Heart left ventricle (tissue), 16 donors: ENCODE measurements around the gene NUMB. TPM values are rescaled to one million over a fixed set of nuclear protein-coding genes. Genes with fewer than 3 reads are reported as not detected.

ENCODE experiments used
- ATAC-seq, 4 donors: fragments of 200-7000 bp; cut with Tn5 transposase; one replicate each; pipeline ENCODE4 v1.9.1; 2020 to 2022; ENCODE audit warnings: moderate library complexity in 4 of 4, mild to moderate bottlenecking in 3 of 4, moderate number of reproducible peaks in 1 of 4
- DNase-seq, 5 donors: peaks; one replicate each; pipeline ENCODE4 v3.0.0-alpha.2; 2020
- H3K27ac ChIP-seq, 12 donors: fragments of 200-600 bp; sonication (generic) in 4 of 12; one replicate each; pipeline versions ENCODE4 v1.5.0 to v1.8.0; 2016 to 2022; ENCODE audit warnings: mild to moderate bottlenecking in 2 of 12
- H3K27me3 ChIP-seq, 9 donors: fragments of 200-600 bp; sonication (generic) in 2 of 9; one replicate each; pipeline versions ENCODE4 v1.5.1 to v1.8.0; 2016 to 2022; ENCODE audit warnings: mild to moderate bottlenecking in 3 of 9
- H3K36me3 ChIP-seq, 9 donors: fragments of 200-600 bp; sonication (generic) in 2 of 9; one replicate each; pipeline versions ENCODE4 v1.5.0 to v1.8.0; 2018 to 2022; ENCODE audit warnings: mild to moderate bottlenecking in 2 of 9
- H3K4me1 ChIP-seq, 12 donors: fragments of 200-600 bp; sonication (generic) in 4 of 12; one replicate each; pipeline versions ENCODE4 v1.5.0 to v1.8.0; 2016 to 2022; ENCODE audit warnings: mild to moderate bottlenecking in 3 of 12
- H3K4me3 ChIP-seq, 12 donors: fragments of 200-600 bp; sonication (generic) in 4 of 12; one replicate each; pipeline versions ENCODE4 v1.5.0 to v1.8.0; 2017 to 2022; ENCODE audit warnings: mild to moderate bottlenecking in 9 of 12, moderate library complexity in 4 of 12
- H3K9me3 ChIP-seq, 12 donors: fragments of 200-600 bp; sonication (generic) in 4 of 12; one replicate each; pipeline versions ENCODE4 v1.5.0 to v1.8.0; 2016 to 2022; ENCODE audit warnings: mild to moderate bottlenecking in 1 of 12
- POLR2A ChIP-seq, 2 donors: fragments of 450-650 bp; IDR thresholded peaks; one replicate each; pipeline ENCODE4 v1.6.1; 2017; ENCODE audit warnings: antibody characterized with exemption in 2 of 2, mild to moderate bottlenecking in 2 of 2, moderate library complexity in 2 of 2
- WGBS, 4 donors: extraction: QIAGEN DNeasy Blood & Tissue Kit in 2 of 4; methylation state at CpG; one replicate each; pipeline versions ENCODE4 v1.1.5 to v1.1.7; 2013 to 2018; 5-methylcytosine and 5-hydroxymethylcytosine counted together
- intact Hi-C, 10 donors: fragments of 100-400 bp; cut with DNase I; formaldehyde crosslinking; loops; one replicate each; pipeline versions ENCODE4 v1.11.1 to v1.14.2; 2022
- polyA plus RNA-seq, 2 donors: library from polyadenylated mRNA; stranded (reverse); fragments of 200-250 nt; gene quantifications; one replicate each; pipeline ENCODE4 v1.2.3, GENCODE V29; 2013
- total RNA-seq, 9 donors: library from RNA; depleted of rRNA in 2 of 9; stranded (reverse); fragments of >200 nt in 2 of 9; fragmentation: NEBNext Ultra II Directional in 3 of 9; extraction: Animal tissue kit (Norgen Biotek cat#: 25700) in 3 of 9; gene quantifications; one replicate each; pipeline versions ENCODE4 v1.1.0 to v1.2.4, GENCODE V29; 2016 to 2023
- TF ChIP-seq, protein P1 (sequence below), 12 donors: fragments of 200-600 bp; sonication (generic) in 4 of 12; IDR thresholded peaks; one replicate each; pipeline versions ENCODE4 v1.5.0 to v1.8.0; 2018 to 2022; ENCODE audit warnings: antibody characterized with exemption in 12 of 12, mild to moderate bottlenecking in 5 of 12
- donor health status: ischemic (EF 13 %, LVEDD 7.1; RV severe dilation, severe dysfunction).
- donor health status: healthy with polysubstance abuse.
- donor health status: DM: no; HTN: yes; CAD: no.
- donor health status: DM: no; HTN: no; CAD: no.
- donor health status: ischemic (EF 25% LVEDD 6.9; RV normal size, moderate dysfunction).
- donor health status: ischemic (EF 25% LVEDD 5.7; RV mildly dilated, moderate dysfunction).
- donor health status: healthy.
- donor health status: DM: yes; HTN: yes; CAD: no.
- donor health status: ischemic (EF 35%, LVEDD 5.7; RV mildly dilated, moderate dysfunction).
- donor health status: nonischemic (EF 11% LVEDD 7.7; RV severe dilation, severe dysfunction).
- donor health status: DM: yes; HTN: yes; CAD: no.
- donor health status: PGD.
- donor health status: ischemic (EF 29% LVEDD 5.4; RV normal size, mild dysfunction).
- donor health status: nonischemic (EF 23%, LVEDD 6.1; RV moderate dilation, normal function).

The NUMB gene
- total and polyA plus RNA-seq, 11 donors, result 18.2 to 59.1 (median 34.9) TPM

DNA sequence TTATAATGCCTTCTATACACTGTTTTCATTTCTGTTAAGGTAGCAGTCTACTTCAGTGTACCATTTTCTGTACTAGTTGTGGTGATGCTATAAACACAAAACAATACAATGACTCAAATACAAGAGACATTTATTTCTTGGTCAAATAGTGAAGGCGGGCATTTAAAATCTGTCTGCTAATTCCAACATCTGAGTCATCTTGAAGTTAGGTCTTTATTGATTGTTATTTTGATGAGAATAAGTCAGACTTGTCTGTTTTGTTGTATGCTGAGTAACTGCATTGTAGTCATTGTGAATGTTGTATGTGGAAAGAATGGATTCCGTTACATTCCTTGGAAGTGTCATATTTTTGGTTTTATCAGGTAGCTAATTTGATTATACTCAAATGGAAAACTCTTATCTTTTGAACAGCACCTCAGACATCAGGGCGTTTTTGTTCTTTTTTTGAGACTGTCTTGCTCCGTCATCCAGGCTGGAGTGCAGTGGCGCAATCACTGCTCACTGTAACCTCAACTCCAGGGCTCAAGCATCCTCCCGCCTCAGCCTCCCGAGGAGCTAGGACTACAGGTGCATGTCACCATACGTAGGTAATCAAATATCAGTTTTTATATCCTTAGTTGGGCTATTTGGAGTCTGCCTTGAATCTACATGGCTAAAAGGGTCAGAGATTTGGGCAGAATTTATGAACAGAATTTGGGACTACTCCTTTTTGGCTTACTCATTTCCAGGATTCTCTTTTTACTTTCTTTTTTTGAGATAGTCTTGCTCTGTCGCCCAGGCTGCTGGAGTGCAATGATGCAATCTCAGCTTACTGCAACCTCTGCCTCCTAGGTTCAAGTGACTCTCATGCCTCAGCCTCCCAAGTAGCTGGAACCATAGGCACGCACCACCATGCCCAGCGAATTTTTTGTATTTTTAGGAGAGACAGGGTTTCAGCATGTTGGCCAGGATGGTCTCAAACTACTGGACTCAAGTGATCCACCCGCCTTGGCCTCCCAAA lies 164.3 kb downstream of the NUMB start:
- Histone ChIP-seq H3K27ac (no peak overlapping the region), H3K27me3 (no peaks in the 10 kb centered on the region), H3K4me3 (no peak overlapping the region), H3K36me3 (peaks cover 0 to 69% (median 42%) of the 10 kb centered on the region in 9 donors), H3K4me1 (peaks cover 0 to 10% (median 0%) of the 10 kb centered on the region in 12 donors), H3K9me3 (no peaks in the 10 kb centered on the region)
- WGBS, 4 donors, result 94 to 96% (median 95%) methylated on average over 12 of the region's 12 CpGs
- TF ChIP-seq POLR2A (IDR thresholded peaks at IDR 0.05), result no peak
- ATAC-seq (no peak), DNase-seq (no peak)
- intact Hi-C loops, result loop anchor here in 6 of 10 donors (2.0 to 10.0 kb wide), 4 partner anchors 51 to 179 kb away; no protein-coding TSS in a partner anchor

DNA sequence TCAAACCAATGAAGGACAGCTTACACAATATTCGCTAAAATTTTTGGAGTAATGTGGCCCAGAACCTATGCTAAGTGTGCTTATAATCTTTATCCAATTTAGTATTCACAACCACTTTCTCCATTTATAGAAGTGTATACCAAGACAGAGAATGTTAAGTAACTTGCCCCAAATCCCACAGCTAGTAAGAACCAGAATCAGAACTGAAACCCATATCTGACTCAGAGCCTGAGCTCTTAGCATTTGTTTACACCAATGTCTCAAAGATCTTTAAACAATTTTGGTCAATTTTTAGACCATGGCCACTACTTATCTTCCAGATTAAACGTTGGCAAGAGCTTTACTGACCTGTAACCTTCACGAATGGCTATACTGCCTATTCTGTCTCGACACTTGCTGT lies 168.1 kb downstream of the NUMB start:
- TF ChIP-seq, protein P1, sequence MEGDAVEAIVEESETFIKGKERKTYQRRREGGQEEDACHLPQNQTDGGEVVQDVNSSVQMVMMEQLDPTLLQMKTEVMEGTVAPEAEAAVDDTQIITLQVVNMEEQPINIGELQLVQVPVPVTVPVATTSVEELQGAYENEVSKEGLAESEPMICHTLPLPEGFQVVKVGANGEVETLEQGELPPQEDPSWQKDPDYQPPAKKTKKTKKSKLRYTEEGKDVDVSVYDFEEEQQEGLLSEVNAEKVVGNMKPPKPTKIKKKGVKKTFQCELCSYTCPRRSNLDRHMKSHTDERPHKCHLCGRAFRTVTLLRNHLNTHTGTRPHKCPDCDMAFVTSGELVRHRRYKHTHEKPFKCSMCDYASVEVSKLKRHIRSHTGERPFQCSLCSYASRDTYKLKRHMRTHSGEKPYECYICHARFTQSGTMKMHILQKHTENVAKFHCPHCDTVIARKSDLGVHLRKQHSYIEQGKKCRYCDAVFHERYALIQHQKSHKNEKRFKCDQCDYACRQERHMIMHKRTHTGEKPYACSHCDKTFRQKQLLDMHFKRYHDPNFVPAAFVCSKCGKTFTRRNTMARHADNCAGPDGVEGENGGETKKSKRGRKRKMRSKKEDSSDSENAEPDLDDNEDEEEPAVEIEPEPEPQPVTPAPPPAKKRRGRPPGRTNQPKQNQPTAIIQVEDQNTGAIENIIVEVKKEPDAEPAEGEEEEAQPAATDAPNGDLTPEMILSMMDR (IDR thresholded peaks at IDR 0.05), result no peak
- H3K36me3 ChIP-seq, result peaks cover 0 to 80% (median 57%) of the 10 kb centered on the region in 9 donors
- no peaks in the 10 kb centered on the region for H3K27me3 ChIP-seq
- H3K9me3 ChIP-seq, result no peaks in the 10 kb centered on the region
- no peak for ATAC-seq
- no peak overlapping the region for H3K27ac ChIP-seq
- no peak overlapping the region for H3K4me3 ChIP-seq
- H3K4me1 ChIP-seq, result peaks cover 0 to 8% (median 0%) of the 10 kb centered on the region in 12 donors
- intact Hi-C loops, result loop anchor here in 2 of 10 donors (10.0 kb wide), 2 partner anchors 55 to 115 kb away; no protein-coding TSS in a partner anchor
- 67 to 76% (median 72%) methylated on average over 4 of the region's 4 CpGs for WGBS, 4 donors
- DNase-seq, result no peak

DNA sequence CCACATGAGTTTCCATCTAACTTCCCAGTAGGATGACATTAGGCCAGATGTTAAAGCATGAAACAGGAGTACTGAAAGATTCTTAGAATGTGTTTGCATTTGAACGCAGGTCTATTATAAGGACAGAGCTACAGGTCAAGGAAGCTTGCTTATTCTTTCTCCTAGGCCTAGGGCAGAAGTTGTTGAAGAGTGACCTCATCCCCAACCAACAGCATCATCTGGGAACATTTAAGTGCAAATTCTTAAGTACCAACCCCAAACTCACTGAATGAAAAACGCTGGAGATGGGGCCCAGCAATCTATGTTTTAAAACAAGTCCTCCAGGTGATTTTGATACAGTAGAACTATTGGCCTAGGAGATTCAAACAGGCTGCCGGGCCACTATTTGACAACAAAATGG lies 168.6 kb downstream of the NUMB start:
- Histone ChIP-seq H3K36me3 (peaks cover 0 to 86% (median 63%) of the 10 kb centered on the region in 9 donors), H3K4me3 (no peak overlapping the region), H3K4me1 (peaks cover 0 to 8% (median 0%) of the 10 kb centered on the region in 12 donors), H3K27me3 (no peaks in the 10 kb centered on the region), H3K27ac (no peak overlapping the region), H3K9me3 (no peaks in the 10 kb centered on the region)
- no peak for DNase-seq
- ATAC-seq, result no peak
- 68 to 78% (median 73%) methylated on average over 3 of the region's 3 CpGs for WGBS, 4 donors
- TF ChIP-seq, protein P1 (IDR thresholded peaks at IDR 0.05), result no peak
- no peak for TF ChIP-seq POLR2A (IDR thresholded peaks at IDR 0.05)
- intact Hi-C loops, result loop anchor here in 4 of 10 donors (10.0 kb wide), 2 partner anchors 55 to 115 kb away; no protein-coding TSS in a partner anchor

DNA sequence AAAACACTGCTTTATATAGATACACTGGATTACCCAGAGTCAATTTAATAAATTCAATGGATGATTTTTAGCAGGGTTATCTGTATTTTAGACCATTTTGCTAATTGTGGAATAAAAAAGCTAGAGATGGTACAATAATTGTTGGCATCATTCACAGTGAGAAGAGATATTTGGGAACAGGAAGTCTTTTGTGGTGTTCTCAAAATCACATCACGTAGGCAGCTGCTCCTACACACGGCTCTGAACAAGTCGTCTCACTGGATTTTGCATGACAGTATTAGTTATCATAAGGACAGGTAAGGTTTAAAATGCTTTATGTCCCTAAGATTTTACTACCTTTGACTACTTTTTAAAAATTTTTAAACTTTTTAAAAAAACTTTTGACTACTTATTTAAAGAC lies 169.0 kb downstream of the NUMB start:
- DNase-seq, result no peak
- H3K27ac ChIP-seq, result no peak overlapping the region
- no peak for ATAC-seq
- H3K27me3 ChIP-seq, result no peaks in the 10 kb centered on the region
- H3K4me1 ChIP-seq, result peaks cover 0 to 8% (median 0%) of the 10 kb centered on the region in 12 donors
- H3K36me3 ChIP-seq, result peaks cover 0 to 87% (median 67%) of the 10 kb centered on the region in 9 donors
- intact Hi-C loops, result loop anchor here in 3 of 10 donors (10.0 kb wide), 1 partner anchor 115 kb away; no protein-coding TSS in a partner anchor
- WGBS, 4 donors, result 58 to 75% (median 67%) methylated on average over 3 of the region's 3 CpGs
- no peaks in the 10 kb centered on the region for H3K9me3 ChIP-seq
- H3K4me3 ChIP-seq, result no peak overlapping the region
- no peak for TF ChIP-seq POLR2A (IDR thresholded peaks at IDR 0.05)
- TF ChIP-seq, protein P1 (IDR thresholded peaks at IDR 0.05), result no peak
